AG10803 (cell line): ENCODE results near the gene ZNF526.
"Not testable (repeated sequence)": the region's sequence is repeated elsewhere in the genome, so short reads cannot be mapped to it uniquely, and the experiment has no call there.

ENCODE experiments used
- DNase-seq: peaks from one replicate; pipeline ENCODE4 v3.0.0; 2010; ENCODE audit warnings: low read depth
- H3K4me3 ChIP-seq: 2 replicates; pipeline ENCODE4 v1.5.1; 2011; ENCODE audit warnings: mild to moderate bottlenecking, low read length, control low read depth
- TF ChIP-seq, protein P1 (sequence below): conservative IDR thresholded peaks from 2 replicates; pipeline ENCODE4 v1.5.1; 2011; ENCODE audit warnings: mild to moderate bottlenecking, low read length, control low read depth, inconsistent platforms

Gene ZNF526

DNA sequence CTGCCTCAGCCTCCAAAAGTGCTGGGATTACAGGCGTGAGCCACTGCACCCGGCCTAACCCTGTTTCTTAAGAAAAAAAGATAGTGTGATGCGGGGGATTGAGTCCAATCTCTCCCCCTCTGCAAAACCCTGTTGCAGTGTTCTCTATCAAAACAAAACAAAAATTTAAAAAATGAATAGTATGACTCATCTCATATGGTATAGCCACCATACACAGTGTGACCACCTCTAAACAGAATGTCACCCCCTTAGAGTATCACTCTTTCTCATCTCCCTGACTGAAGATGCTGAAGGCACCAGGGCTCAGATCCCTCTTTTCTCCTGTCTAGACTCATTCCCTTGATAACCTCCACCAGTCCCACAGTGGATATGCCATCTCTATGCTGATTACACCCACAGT is 41.7 kb downstream of the ZNF526 start:
- TF ChIP-seq, protein P1, sequence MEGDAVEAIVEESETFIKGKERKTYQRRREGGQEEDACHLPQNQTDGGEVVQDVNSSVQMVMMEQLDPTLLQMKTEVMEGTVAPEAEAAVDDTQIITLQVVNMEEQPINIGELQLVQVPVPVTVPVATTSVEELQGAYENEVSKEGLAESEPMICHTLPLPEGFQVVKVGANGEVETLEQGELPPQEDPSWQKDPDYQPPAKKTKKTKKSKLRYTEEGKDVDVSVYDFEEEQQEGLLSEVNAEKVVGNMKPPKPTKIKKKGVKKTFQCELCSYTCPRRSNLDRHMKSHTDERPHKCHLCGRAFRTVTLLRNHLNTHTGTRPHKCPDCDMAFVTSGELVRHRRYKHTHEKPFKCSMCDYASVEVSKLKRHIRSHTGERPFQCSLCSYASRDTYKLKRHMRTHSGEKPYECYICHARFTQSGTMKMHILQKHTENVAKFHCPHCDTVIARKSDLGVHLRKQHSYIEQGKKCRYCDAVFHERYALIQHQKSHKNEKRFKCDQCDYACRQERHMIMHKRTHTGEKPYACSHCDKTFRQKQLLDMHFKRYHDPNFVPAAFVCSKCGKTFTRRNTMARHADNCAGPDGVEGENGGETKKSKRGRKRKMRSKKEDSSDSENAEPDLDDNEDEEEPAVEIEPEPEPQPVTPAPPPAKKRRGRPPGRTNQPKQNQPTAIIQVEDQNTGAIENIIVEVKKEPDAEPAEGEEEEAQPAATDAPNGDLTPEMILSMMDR: no peak
- DNase-seq: no peak
- H3K4me3 ChIP-seq: no peak overlapping the region

DNA sequence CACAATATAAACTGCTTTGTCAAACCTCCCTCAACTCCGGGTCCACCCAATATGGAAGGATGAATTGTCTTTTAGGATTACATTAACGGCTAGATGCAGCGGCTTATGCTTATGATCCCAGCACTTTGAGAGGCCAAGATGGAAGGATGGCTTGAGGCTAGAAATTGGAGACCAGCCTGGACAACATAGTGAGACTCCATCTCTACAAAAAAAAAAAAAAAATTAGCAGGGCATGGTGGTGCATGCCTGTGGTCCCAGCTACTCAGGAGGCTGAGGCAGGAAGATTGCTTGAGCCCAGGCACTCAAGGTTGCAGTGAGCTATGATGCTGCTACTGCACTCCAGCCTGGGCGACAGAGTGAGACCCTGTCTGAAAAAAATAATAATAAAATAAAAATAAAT is 46.0 kb downstream of the ZNF526 start:
- not testable (repeated sequence) for DNase-seq, H3K4me3 ChIP-seq

DNA sequence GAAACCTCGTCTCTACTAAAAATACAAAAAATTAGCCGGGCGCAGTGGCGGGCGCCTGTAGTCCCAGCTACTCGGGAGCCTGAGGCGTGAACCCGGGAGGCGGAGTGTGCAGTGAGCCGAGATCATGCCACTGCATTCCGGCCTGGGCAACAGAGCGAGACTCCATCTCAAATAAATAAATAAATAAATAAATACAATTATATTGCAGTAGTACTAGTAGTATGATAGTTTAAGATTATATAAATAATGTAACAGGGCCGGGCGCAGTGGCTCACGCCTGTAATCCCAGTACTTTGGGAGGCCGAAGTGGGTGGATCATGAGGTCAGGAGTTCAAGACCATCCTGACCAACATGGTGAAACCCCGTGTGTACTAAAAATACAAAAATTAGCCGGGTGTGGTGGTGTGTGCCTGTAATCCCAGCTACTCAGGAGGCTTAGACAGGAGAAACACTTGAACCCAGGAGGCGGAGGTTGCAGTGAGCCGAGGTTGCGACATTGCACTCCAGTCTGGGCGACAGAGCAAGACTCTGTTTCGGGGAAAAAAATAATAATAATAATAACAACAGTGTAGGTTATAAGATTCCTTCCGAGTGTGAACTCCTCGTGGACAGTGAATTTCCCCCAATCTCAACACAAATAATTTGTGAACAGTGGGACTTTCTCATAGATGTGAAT is 47.0 kb downstream of the ZNF526 start:
- H3K4me3 ChIP-seq, DNase-seq: not testable (repeated sequence)

DNA sequence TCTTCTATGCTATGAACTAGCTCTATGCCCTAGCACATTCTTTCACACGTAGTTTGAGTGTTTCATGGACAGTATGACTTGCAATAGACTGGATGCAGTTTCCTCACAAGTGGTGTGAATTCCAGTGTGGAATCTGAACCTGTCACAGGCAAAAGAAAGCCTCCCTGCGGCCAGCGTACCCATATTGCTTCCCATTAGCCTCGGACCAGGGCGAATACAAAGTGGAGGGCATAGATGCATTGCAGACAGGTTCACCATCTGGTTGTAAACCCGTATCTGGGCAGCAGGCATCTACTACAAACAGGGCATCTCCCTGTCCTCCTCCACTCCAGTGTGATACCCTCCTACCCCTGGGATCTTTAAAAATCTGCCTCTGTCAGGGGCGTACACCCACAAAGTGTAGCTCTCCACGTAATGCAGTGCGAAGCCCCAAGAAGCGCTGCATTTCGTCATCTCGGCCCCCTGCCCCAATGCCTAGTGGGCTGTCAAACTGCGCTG is 47.6 kb downstream of the ZNF526 start:
- H3K4me3 ChIP-seq: peak overlapping the region; percentile 93
- DNase-seq: peak; percentile 38
- TF ChIP-seq, protein P1: no peak

DNA sequence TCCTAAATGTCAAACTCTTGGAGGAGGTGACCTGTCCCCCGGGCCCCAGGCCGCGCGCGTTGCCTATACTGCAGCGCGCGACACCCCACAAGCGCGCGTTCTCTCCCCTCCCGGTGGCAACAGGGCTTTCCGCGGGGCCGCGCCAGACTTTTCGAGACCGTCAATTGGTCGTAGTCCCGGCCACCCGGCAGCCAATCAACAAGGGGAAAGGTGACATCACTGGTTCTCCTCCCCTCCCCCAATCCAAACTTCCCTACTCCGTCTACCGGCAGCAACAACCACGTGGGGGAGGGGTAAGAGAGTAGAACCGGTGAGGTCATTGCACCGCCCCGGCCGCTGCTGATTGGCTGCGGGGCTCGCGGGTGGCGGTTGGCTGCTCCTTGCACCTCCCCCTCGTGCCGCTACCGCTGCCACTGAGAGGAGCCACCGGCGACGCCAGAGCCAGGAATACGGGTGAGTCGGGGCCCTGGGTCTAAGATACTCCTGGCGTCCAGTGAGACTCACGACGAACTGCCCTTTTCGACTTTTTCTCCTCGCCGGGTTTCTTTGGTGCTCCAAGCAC is 48.1 kb downstream of the ZNF526 start:
- H3K4me3 ChIP-seq: peak overlapping the region; percentile 93
- peak; percentile 99 for DNase-seq
- TF ChIP-seq, protein P1: no peak

DNA sequence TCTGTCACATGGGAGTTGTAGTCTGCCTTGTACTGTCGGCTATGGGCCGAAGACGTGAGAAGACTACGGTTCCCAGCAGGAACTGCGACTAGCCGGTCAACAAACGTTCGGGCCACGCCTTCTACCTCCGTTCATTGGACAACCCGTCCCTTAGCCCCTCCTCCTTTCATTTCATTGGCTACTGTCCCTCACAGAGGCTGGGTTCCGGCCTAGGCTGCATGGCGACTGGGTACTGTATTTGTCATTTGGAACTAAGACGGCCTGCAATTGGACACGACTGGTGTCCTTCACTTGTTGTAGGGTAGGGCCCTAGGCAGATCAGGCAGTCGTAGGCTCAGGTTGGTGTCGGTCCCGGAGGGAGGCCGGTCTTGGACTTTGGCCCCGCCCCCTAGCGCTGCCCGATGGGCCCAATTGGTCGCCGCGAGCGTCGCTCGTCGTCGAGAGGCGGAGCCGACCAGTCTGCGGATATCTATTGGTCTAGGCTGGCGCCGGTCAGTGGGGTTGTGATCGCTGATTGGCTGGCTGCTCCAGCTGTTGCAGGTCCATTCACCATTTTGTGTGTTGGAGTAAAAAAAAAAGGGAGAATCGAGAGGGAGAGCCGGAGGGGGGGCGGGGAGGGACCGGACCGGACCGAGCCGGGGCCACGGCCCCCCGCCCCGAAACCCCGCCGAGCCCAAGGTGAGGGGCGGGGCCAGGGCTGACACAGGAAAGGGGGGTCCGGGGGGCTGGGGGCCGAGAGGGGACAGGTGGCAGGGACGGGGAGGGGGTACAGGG is 48.8 kb downstream of the ZNF526 start, which contains the start of gene CIC:
TSS of gene CIC (plus strand) at position 549 of the 774 bp plus-strand sequence. CDS start 2,532 bp downstream, outside the sequence.
- TF ChIP-seq, protein P1: no peak
- DNase-seq: peak; percentile 100
- peak within 1 kb of the TSS; percentile 93 for H3K4me3 ChIP-seq

DNA sequence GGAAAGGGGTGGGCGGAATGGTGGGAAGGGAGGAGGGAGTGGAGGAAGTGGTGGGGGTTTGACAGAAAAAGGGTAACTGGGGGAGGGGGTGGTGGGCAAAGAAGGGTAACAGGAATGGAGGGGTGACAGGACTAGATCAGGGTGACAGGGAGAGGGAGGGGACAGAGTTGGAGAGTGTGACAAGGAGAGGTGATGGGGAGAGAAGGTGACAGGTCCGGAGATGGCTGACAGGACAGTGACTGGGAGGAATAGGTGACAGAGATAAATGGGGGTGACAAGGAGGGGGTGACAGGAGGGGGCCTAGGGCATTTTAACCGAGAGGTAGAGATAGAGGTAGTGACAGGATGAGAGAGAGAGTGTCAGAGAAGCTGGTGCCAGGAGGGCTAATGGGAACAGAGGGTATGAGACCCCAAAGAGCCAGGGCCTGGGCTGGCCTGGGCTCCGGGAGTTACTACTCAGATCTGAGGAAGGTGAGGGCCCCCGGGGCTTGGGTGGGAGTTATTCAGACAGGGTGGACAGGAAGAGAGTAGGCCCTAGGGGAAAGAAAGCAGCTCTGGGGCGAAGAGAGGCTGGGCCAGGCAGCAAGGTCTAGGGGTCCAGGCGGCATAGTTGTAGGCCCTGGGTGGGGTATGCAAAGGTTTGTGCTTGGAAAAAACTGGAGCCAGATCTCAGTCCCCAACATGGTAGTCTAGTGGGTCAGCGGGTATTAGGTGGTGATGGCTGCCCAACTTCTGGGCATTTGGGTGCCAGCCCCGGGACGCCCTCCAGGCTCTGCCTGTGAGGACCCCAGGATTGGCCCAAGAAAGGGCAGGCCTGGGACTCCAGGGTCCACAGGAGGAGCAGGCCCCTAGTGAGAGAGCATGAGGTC is 49.6 kb downstream of the ZNF526 start:
- no peak for DNase-seq
- TF ChIP-seq, protein P1: no peak
- H3K4me3 ChIP-seq: peak overlapping the region; percentile 90
